DOHH2 (cell line): ENCODE measurements around the gene F10.

Experiments used
- CTCF ChIP-seq: fragments of 200-600 bp; sonication (generic); IDR thresholded peaks from one replicate; pipeline ENCODE4 v1.5.1; 2014; ENCODE audit warnings: antibody characterized with exemption, mild to moderate bottlenecking, low read depth, low read length; ENCODE audit not compliant: poor library complexity, severe bottlenecking
- EZH2phosphoT487 ChIP-seq: fragments of 200-600 bp; sonication (generic); IDR thresholded peaks from 2 replicates; pipeline ENCODE4 v1.6.1; 2017; ENCODE audit warnings: borderline replicate concordance, mild to moderate bottlenecking, antibody characterized with exemption, low read length, moderate library complexity, mixed read lengths

DNA sequence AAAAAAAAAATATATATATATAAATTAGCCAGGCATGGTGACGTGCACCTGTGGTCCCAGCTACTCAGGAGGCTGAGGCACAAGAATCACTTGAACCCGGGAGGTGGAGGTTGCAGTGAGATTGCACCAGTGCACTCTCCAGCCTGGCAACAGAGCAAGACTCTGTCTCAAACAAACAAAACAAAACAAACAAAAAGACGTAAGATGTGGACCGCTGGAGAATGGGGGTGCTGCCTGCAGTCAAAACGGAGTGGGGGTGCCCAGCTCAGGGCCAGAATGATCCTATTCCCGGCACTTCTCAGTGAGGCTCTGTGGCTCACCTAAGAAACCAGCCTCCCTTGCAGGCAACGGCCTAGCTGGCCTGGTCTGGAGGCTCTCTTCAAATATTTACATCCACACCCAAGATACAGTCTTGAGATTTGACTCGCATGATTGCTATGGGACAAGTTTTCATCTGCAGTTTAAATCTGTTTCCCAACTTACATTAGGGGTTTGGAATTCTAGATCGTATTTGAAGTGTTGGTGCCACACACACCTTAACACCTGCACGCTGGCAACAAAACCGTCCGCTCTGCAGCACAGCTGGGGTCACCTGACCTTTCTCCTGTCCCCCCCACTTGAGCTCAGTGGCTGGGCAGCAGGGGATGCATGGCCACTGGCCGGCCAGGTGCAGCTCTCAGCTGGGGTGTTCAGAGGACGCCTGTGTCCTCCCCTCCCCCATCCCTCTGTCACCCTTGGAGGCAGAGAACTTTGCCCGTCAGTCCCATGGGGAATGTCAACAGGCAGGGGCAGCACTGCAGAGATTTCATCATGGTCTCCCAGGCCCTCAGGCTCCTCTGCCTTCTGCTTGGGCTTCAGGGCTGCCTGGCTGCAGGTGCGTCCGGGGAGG lies 17.3 kb upstream of the F10 start, which contains the start of gene F7:
- TF ChIP-seq CTCF, result no peak
- TF ChIP-seq EZH2phosphoT487, result no peak
